ENCODE measurements around the gene GCKR. TPM values are rescaled to one million over a fixed set of nuclear protein-coding genes. Genes with fewer than 3 reads are reported as not detected.
"Not testable (repeated sequence)": the region's sequence is repeated elsewhere in the genome, so short reads cannot be mapped to it uniquely, and the experiment has no call there.

Gene GCKR
- total RNA-seq, 5 donors from 2014 or later (not counting 1 experiment from before 2014, with no cell fraction given), result 0.23 to 0.28 TPM; not detected in 3

DNA sequence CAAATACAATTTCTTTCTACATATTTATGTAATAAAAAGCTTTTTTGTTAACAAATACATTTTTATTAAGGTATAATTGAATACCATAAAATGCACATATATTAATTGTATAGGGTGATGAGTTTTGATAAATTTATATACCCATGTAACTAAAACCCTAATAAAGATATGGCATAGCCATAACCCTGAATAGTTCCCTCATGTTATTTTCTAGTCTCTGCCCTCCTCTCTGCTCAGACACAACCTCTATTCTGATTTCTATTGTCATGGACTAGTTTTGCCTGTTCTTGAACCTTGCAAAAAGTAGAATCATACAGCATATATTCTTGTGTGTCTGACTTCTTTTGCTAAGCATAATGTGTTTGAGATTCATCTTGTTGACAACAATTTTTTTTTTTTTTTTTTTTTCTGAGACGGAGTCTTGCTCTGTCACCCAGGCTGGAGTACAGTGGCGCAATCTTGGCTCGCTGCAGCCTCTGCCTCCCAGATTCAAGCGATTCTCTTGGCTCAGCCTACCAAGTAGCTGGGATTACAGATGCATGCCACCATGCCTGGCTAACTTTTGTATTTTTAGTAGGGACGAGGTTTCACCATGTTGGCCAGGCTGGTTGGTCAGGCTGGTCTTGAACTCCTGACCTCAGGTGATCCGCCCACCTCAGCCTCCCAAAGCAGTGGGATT lies 47.6 kb downstream of the GCKR start:
- Histone ChIP-seq H3K27ac (ENCODE audit: low read length) (no peak overlapping the region), H3K9me3 (no peaks in the 10 kb centered on the region), H3K27me3 (replicated peaks in 1 of 2; ENCODE audit: control insufficient read depth in 2 of 2, extremely low read depth in 1 of 2, insufficient read depth in 2 of 2, low read length in 1 of 2) (no peaks in the 10 kb centered on the region), H3K4me1 (ENCODE audit: control insufficient read depth in 1 of 2, extremely low read depth in 1 of 2, insufficient read depth in 2 of 2, low read length in 2 of 2) (no peaks in the 10 kb centered on the region), H3K4me3 (ENCODE audit: control insufficient read depth in 1 of 2, extremely low read depth in 1 of 2, low read length in 1 of 2) (no peak overlapping the region), H3K36me3 (ENCODE audit: control insufficient read depth in 2 of 2, extremely low read depth in 1 of 2, insufficient read depth in 1 of 2, low read length in 1 of 2) (no peaks in the 10 kb centered on the region)
- ATAC-seq (replicated peaks in 1 of 4) (no peak), DNase-seq (no peak)
- Mint-ChIP-seq H3K27ac (no peak overlapping the region), H3K4me3 (no peak overlapping the region), H3K9me3 (peaks cover 0 to 2% (median 0%) of the 10 kb centered on the region in 3 donors), H3K36me3 (no peaks in the 10 kb centered on the region), H3K4me1 (no peaks in the 10 kb centered on the region), H3K27me3 (no peaks in the 10 kb centered on the region)
- CTCF ChIA-PET, result no interaction called here
- WGBS (ENCODE audit: insufficient coverage), result 96% methylated on average over 4 of the region's 6 CpGs
- POLR2A ChIA-PET, result interaction anchor here in 1 of 2 donors (0.7 kb wide), 1 partner anchor 53 kb away, joined by 6 read pairs; no protein-coding TSS in a partner anchor

DNA sequence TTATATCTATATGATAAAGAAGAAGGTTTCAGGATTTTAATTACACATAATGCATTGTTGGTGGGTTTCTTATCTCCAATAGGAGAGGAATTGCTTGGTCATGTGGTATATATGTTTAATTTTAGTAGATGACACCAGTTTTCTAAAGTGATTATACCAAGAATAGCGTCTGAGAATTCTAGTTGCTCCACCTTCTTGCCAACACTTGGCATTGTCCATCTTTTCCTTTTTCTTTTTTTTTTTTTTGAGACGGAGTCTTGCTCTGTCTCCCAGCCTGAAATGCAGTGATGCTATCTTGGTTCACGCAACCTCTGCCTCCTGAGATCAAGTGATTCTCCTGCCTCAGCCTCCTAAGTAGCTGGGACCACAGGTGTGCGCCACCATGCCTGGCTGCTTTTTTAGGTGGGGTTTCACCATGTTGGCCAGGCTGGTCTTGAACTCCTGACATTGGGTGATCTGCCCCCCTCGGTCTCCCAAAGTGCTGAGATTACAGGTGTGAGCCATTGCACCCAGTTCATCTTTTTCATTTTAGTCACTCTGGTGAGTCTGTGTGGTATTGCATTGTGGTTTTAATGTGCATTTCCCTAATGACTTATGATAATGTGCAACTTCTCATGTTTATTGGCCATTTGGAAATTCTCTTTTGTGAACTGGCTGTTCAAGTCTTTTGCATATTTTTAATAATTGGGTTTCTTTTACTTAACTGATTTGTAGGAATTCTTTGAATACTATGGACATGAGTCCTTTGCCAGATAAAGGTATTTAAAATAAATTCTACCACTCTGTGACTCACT lies 48.9 kb downstream of the GCKR start:
- WGBS (ENCODE audit: insufficient coverage), result 86% methylated on average over 4 of the region's 5 CpGs
- ATAC-seq (replicated peaks in 1 of 4), result no peak
- no peaks in the 10 kb centered on the region for H3K4me1 Mint-ChIP-seq
- Histone ChIP-seq H3K4me3 (ENCODE audit: control insufficient read depth in 1 of 2, extremely low read depth in 1 of 2, low read length in 1 of 2) (no peak overlapping the region), H3K27ac (ENCODE audit: low read length) (no peak overlapping the region), H3K36me3 (ENCODE audit: control insufficient read depth in 2 of 2, extremely low read depth in 1 of 2, insufficient read depth in 1 of 2, low read length in 1 of 2) (no peaks in the 10 kb centered on the region), H3K9me3 (no peaks in the 10 kb centered on the region), H3K4me1 (ENCODE audit: control insufficient read depth in 1 of 2, extremely low read depth in 1 of 2, insufficient read depth in 2 of 2, low read length in 2 of 2) (no peaks in the 10 kb centered on the region), H3K27me3 (replicated peaks in 1 of 2; ENCODE audit: control insufficient read depth in 2 of 2, extremely low read depth in 1 of 2, insufficient read depth in 2 of 2, low read length in 1 of 2) (no peaks in the 10 kb centered on the region)
- ChIA-PET CTCF (no interaction called here), POLR2A (no interaction called here)
- H3K27me3 Mint-ChIP-seq, result peaks cover 0 to 2% of the 10 kb centered on the region in 2 donors
- no peak overlapping the region for H3K4me3 Mint-ChIP-seq
- peaks cover 0 to 2% (median 0%) of the 10 kb centered on the region in 3 donors for H3K9me3 Mint-ChIP-seq
- DNase-seq, result no peak
- no peak overlapping the region for H3K27ac Mint-ChIP-seq
- H3K36me3 Mint-ChIP-seq, result no peaks in the 10 kb centered on the region

DNA sequence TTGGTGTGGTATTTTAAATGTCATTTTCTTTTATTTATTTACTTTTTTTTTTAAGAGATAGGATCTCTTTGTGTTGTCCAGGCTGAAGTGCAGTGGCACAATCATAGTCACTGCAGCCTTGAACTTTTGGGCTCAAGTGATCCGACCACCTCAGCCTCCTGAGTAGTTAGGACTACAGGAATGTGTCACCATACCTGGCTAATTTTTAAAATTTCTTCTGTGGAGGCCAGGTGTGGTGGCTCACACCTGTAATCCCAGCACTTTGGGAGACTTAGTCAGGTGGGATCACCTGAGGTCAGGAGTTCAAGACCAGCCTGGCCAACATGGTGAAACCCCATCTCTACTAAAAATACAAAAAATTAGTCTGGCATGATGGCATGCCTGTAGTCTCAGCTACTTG lies 52.7 kb downstream of the GCKR start:
- CTCF ChIA-PET, result no interaction called here
- Mint-ChIP-seq H3K27me3 (peaks cover 5 to 6% of the 10 kb centered on the region in 2 donors), H3K36me3 (no peaks in the 10 kb centered on the region), H3K27ac (no peak overlapping the region), H3K9me3 (peaks cover 0 to 2% (median 0%) of the 10 kb centered on the region in 3 donors), H3K4me1 (no peaks in the 10 kb centered on the region), H3K4me3 (no peak overlapping the region)
- DNase-seq (no peak), ATAC-seq (replicated peaks in 1 of 4) (no peak)
- Histone ChIP-seq H3K4me1 (ENCODE audit: control insufficient read depth in 1 of 2, extremely low read depth in 1 of 2, insufficient read depth in 2 of 2, low read length in 2 of 2) (no peaks in the 10 kb centered on the region), H3K27me3 (replicated peaks in 1 of 2; ENCODE audit: control insufficient read depth in 2 of 2, extremely low read depth in 1 of 2, insufficient read depth in 2 of 2, low read length in 1 of 2) (no peaks in the 10 kb centered on the region), H3K9me3 (no peaks in the 10 kb centered on the region), H3K36me3 (ENCODE audit: control insufficient read depth in 2 of 2, extremely low read depth in 1 of 2, insufficient read depth in 1 of 2, low read length in 1 of 2) (no peaks in the 10 kb centered on the region), H3K27ac (ENCODE audit: low read length) (no peak overlapping the region), H3K4me3 (ENCODE audit: control insufficient read depth in 1 of 2, extremely low read depth in 1 of 2, low read length in 1 of 2) (no peak overlapping the region)
- 80% methylated on average over 1 of the region's 1 CpG for WGBS (ENCODE audit: insufficient coverage)
- POLR2A ChIA-PET, result no interaction called here

DNA sequence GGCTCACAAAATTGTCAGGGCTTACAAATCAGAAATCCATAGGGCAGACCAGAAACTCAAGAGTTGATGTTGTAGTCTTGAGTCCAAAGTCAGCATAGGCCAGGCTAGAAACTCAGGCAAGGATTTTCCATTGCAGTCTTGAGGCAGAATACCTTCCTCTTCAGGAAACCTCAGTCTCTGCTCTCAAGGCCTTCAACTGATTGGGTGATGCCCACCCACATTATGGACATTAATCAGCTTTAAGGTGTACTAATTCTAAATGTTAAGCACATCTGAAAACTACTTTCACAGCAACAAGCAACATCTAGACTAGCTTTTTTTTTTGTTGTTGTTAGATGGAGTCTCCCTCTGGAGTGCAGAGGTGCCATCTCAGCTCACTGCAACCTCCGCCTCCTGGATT lies 54.9 kb downstream of the GCKR start:
- DNase-seq (no peak), ATAC-seq (replicated peaks in 1 of 4) (no peak)
- Histone ChIP-seq H3K27ac (ENCODE audit: low read length) (no peak overlapping the region), H3K9me3 (no peaks in the 10 kb centered on the region), H3K36me3 (ENCODE audit: control insufficient read depth in 2 of 2, extremely low read depth in 1 of 2, insufficient read depth in 1 of 2, low read length in 1 of 2) (no peaks in the 10 kb centered on the region), H3K4me1 (ENCODE audit: control insufficient read depth in 1 of 2, extremely low read depth in 1 of 2, insufficient read depth in 2 of 2, low read length in 2 of 2) (no peaks in the 10 kb centered on the region), H3K4me3 (ENCODE audit: control insufficient read depth in 1 of 2, extremely low read depth in 1 of 2, low read length in 1 of 2) (no peak overlapping the region), H3K27me3 (replicated peaks in 1 of 2; ENCODE audit: control insufficient read depth in 2 of 2, extremely low read depth in 1 of 2, insufficient read depth in 2 of 2, low read length in 1 of 2) (no peaks in the 10 kb centered on the region)
- Mint-ChIP-seq H3K4me1 (no peaks in the 10 kb centered on the region), H3K27ac (no peak overlapping the region), H3K36me3 (no peaks in the 10 kb centered on the region), H3K27me3 (peaks cover 5 to 6% of the 10 kb centered on the region in 2 donors), H3K4me3 (no peak overlapping the region), H3K9me3 (no peaks in the 10 kb centered on the region)
- no CpG with 5 or more reads among the region's 1 CpG for WGBS (ENCODE audit: insufficient coverage)
- POLR2A ChIA-PET, result no interaction called here
- CTCF ChIA-PET, result no interaction called here

DNA sequence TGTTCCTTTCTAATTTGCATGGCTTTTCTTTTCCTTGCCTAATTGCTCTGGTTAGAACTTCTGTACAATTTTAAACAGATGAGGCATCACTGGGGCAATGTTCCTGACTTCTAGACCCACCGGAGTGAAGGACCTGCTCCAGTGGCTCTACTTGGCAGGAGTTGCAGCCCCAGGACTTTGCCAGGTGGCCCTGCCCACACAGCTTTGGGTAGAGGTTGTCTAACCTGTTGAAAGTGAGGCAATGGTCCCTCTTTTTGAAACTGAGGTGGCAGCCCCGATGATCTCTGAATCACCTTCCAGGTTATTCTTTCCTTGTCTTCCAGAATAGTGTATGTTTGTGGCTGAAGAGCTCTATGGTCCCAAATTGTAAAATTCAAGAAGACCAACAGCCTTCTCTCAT lies 56.3 kb downstream of the GCKR start:
- H3K27me3 Mint-ChIP-seq, result peaks cover 5 to 6% of the 10 kb centered on the region in 2 donors
- CTCF ChIA-PET, result no interaction called here

DNA sequence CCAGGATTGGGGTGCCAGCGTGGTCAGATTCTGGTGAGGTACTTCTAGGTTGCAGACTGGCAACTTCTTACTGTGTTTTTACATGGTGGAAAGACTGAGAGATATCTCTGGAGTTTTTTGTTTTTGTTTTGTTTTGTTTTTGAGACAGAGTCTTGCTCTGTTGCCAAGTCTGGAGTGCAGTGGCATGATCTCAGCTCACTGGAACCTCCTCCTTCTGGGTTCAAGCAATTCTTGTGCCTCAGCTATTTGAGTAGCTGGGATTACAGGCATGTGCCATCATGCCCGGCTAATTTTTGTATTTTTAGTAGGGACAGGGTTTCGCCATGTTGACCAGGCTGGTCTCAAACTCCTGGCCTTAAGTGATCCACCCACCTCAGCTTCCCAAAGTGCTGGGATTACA lies 57.8 kb downstream of the GCKR start:
- H3K27me3 Mint-ChIP-seq; CTCF ChIA-PET; POLR2A ChIA-PET; ATAC-seq (replicated peaks in 1 of 4); H3K9me3 ChIP-seq; H3K27ac Mint-ChIP-seq; H3K27me3 ChIP-seq (replicated peaks in 1 of 2; ENCODE audit: control insufficient read depth in 2 of 2, extremely low read depth in 1 of 2, insufficient read depth in 2 of 2, low read length in 1 of 2); H3K27ac ChIP-seq (ENCODE audit: low read length); H3K4me3 Mint-ChIP-seq; H3K36me3 Mint-ChIP-seq; H3K4me1 Mint-ChIP-seq; H3K4me3 ChIP-seq (ENCODE audit: control insufficient read depth in 1 of 2, extremely low read depth in 1 of 2, low read length in 1 of 2); H3K9me3 Mint-ChIP-seq; H3K36me3 ChIP-seq (ENCODE audit: control insufficient read depth in 2 of 2, extremely low read depth in 1 of 2, insufficient read depth in 1 of 2, low read length in 1 of 2); H3K4me1 ChIP-seq (ENCODE audit: control insufficient read depth in 1 of 2, extremely low read depth in 1 of 2, insufficient read depth in 2 of 2, low read length in 2 of 2); DNase-seq: not testable (repeated sequence)
- 75% methylated on average over 1 of the region's 3 CpGs for WGBS (ENCODE audit: insufficient coverage)

More for the DNA sequence above, 56.3 kb downstream of the GCKR start:
- H3K27ac Mint-ChIP-seq, result no peak overlapping the region
- no peaks in the 10 kb centered on the region for H3K9me3 Mint-ChIP-seq
- ATAC-seq (replicated peaks in 1 of 4) (no peak), DNase-seq (no peak)
- POLR2A ChIA-PET, result no interaction called here
- no peaks in the 10 kb centered on the region for H3K4me1 ChIP-seq (ENCODE audit: control insufficient read depth in 1 of 2, extremely low read depth in 1 of 2, insufficient read depth in 2 of 2, low read length in 2 of 2)
- H3K9me3 ChIP-seq, result no peaks in the 10 kb centered on the region
- no peak overlapping the region for H3K4me3 Mint-ChIP-seq
- no CpG with 5 or more reads among the region's 2 CpGs for WGBS (ENCODE audit: insufficient coverage)
- no peaks in the 10 kb centered on the region for H3K27me3 ChIP-seq (replicated peaks in 1 of 2; ENCODE audit: control insufficient read depth in 2 of 2, extremely low read depth in 1 of 2, insufficient read depth in 2 of 2, low read length in 1 of 2)
- no peak overlapping the region for H3K27ac ChIP-seq (ENCODE audit: low read length)
- no peaks in the 10 kb centered on the region for H3K4me1 Mint-ChIP-seq
- H3K4me3 ChIP-seq (ENCODE audit: control insufficient read depth in 1 of 2, extremely low read depth in 1 of 2, low read length in 1 of 2), result no peak overlapping the region
- no peaks in the 10 kb centered on the region for H3K36me3 Mint-ChIP-seq
- no peaks in the 10 kb centered on the region for H3K36me3 ChIP-seq (ENCODE audit: control insufficient read depth in 2 of 2, extremely low read depth in 1 of 2, insufficient read depth in 1 of 2, low read length in 1 of 2)
